Upper lobe of left lung (tissue), 4 donors: ENCODE data around the gene IL12RB2.

ENCODE experiments used
- CTCF ChIP-seq, 6 experiments: fragments of 450-650 bp in 4 of 6; fragments of 200-600 bp in 2 of 6; sonication (generic) in 2 of 6; IDR thresholded peaks; one replicate each; pipeline ENCODE4 v1.5.1; 2016 to 2019; ENCODE audit warnings: antibody characterized with exemption in 6 of 6
- EP300 ChIP-seq, 4 donors: sonication (generic); formaldehyde crosslinking; IDR thresholded peaks; one replicate each; pipeline ENCODE4 v1.5.1; 2017; ENCODE audit warnings: antibody characterized with exemption in 4 of 4, control low read depth in 2 of 4
- POLR2AphosphoS5 ChIP-seq, 2 donors: sonication (generic); formaldehyde crosslinking; IDR thresholded peaks; one replicate each; pipeline ENCODE4 v1.5.1; 2017; ENCODE audit warnings: antibody characterized with exemption in 2 of 2

GRCh38 chr1:67352211-67352610, 44.5 kb downstream of the IL12RB2 start:
- TF ChIP-seq CTCF (IDR thresholded peaks at IDR 0.05) (no peak), EP300 (IDR thresholded peaks at IDR 0.05) (no peak), POLR2AphosphoS5 (IDR thresholded peaks at IDR 0.05) (no peak)
